Liver (tissue), 3 donors: ENCODE results near the gene ZBTB7B.

ENCODE experiments used
- TAF1 ChIP-seq: conservative IDR thresholded peaks from 2 replicates; pipeline ENCODE4 v1.6.1; 2016; ENCODE audit warnings: antibody characterized with exemption, mild to moderate bottlenecking
- TF ChIP-seq, protein P1 (sequence below): fragments of 150-350 bp; IDR thresholded peaks from 2 replicates; pipeline ENCODE4 v1.5.1; 2017; ENCODE audit warnings: improper control_type of control experiment, low read depth, low read length; ENCODE audit not compliant: missing input control
- donor health status: healthy.
- donor health status: healthy.

DNA sequence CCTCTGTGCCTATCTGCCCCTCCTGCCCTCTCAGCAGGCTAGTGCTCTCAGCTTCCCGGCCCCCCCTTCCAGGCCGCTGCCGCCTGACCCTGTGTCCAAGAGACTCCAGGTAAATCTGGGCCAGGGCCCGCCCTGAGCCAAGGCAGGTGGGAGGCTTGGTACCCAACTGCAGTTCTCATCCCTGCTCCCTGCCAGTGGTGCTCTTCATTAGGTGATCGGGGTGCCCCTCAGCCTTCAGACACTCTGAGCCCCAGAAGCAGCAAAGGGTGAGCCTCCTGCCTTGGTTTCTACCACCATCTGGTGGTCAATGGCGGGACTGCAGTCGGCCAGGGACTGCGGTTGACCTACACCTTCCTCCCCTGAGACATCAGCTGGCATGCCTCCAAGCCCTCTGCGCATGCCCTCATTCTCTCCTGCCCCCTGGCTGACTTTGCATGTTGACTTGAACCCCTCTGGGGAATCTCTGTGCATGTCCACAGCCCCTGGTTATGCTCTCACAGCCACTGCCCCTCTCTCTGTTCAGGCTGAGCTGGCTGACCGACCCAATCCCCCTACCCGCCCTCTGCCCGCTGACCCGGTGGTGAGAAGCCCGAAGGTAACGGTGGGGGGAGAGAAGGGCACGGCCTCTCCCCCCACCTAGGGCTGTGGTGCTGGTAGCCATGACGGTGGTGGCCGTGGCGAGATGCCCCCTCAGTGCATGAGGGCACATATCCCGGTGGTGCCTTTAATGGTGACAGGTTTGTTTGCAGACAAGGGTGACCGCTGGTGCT lies 59.0 kb downstream of the ZBTB7B start:
- TF ChIP-seq, protein P1, sequence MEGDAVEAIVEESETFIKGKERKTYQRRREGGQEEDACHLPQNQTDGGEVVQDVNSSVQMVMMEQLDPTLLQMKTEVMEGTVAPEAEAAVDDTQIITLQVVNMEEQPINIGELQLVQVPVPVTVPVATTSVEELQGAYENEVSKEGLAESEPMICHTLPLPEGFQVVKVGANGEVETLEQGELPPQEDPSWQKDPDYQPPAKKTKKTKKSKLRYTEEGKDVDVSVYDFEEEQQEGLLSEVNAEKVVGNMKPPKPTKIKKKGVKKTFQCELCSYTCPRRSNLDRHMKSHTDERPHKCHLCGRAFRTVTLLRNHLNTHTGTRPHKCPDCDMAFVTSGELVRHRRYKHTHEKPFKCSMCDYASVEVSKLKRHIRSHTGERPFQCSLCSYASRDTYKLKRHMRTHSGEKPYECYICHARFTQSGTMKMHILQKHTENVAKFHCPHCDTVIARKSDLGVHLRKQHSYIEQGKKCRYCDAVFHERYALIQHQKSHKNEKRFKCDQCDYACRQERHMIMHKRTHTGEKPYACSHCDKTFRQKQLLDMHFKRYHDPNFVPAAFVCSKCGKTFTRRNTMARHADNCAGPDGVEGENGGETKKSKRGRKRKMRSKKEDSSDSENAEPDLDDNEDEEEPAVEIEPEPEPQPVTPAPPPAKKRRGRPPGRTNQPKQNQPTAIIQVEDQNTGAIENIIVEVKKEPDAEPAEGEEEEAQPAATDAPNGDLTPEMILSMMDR = peak; percentile 99
- no peak for TF ChIP-seq TAF1
